Stimulated activated CD8-positive, alpha-beta memory T cell treated with anti-CD3 and anti-CD28 coated beads, Interleukin-7, amount 100 ng/mL, for 4 hours (primary cell): ENCODE measurements around the gene SMIM10.
"Not testable (repeated sequence)": the region's sequence is repeated elsewhere in the genome, so short reads cannot be mapped to it uniquely, and the experiment has no call there.

ENCODE experiments used
- DNase-seq, 2 donors: peaks; one replicate each; pipeline ENCODE4 v3.0.0-alpha.2; 2020; ENCODE audit warnings: low read depth in 2 of 2

SMIM10 gene

DNA sequence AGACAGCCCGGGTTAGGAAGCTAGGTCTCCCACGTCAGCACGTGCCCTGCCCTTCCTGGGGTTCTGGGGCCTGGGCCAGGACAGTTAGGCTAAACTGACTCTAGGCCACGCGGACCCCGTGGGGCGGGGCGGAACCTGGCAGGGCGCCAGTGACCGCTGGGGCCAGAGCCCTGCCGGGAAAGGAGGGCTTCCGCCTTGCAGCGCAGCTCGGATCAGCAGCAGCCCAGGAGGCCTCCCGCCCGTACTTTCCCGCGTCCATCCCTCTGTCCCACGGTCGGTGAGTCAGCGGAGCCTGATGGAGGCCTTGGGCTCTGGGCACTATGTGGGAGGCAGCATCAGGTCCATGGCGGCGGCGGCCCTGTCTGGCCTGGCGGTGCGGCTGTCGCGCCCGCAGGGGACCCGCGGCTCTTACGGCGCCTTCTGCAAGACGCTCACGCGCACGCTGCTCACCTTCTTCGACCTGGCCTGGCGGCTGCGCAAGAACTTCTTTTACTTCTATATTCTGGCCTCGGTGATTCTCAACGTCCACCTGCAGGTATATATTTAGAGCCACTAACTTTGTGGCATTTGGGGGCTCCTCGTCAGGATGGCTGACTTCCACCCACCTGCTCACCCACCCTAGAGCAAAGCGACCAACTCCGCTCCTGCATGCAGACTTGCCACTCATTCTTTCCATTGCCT, at the start of gene SMIM10:
TSS of gene SMIM10 (plus strand) at position 191 of the 681 bp plus-strand sequence. CDS start at position 296, 105 bp downstream.
- peak in 1 of 2 donors; percentile 12 for DNase-seq

DNA sequence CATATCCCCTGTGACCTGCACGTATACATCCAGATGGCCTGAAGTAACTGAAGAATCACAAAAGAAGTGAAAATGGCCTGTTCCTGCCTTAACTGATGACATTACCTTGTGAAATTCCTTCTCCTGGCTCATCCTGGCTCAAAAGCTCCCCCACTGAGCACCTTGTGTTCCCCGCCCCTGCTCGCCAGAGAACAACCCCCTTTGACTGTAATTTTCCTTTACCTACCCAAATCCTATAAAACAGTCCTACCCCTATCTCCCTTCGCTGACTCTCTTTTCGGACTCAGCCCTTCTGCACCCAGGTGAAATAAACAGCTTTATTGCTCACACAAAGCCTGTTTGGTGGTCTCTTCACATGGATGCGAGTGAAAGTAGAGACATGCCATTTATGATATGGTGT, 44.4 kb upstream of the SMIM10 start:
- not testable (repeated sequence) for DNase-seq

DNA sequence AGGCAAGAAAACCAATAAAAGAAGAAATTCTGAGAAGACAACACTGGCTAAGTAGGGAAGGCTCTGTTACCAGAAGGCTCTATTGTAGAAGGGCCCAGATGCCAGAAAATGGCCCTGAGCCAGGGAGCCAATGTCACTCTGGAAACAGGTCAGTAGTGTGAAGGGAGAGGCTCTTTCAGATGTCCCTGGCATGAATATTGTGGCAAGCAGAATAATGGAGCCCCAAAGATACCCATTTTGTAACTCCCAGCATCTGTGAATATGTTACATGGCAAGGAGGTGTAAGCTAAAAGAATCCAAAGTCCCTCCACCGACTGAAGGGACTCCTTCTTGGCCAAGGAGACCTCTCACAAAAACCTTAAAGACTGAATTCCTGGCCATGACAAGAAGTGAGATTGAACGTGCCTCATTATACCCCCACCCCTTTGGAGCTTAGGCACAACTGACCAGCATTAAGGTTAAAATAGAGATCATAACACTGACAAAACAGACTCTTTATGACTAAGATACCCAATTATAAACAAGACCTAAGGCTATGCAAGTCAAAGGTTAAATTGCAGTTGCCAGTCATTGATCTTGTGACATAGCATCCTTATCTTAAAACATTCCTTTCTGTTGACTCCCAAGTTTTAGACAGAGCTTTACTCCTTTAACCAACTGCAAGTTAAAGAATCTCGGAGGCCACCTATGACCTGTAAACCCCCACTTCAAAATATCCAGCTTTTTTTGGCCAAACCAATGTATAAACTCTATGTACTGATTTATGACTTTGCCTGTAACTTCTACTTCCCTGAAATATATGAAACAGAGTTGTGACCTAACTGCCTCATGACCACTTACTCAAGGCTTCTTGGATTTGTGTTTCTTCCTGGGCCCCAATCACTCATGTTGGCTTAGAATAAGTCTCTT, 42.2 kb upstream of the SMIM10 start:
- DNase-seq, result no peak

DNA sequence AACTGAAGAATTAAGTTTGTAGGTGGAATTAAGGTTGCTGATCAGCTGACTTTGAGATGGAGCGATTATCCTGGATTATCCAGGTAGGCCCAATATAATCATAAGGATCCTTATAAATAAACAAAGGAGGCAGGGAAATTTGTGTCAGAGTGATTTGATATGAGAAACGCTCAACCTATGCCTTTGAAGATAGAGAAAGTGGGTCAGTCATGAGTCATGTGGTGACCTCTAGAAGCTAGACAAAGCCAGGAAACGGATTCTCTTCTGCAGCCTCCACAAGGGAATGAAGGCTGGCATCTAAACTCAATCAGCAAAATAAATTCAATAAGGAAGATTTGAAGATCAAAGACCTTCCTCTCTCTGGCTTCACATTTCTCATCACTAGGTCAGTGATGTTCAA, 41.5 kb upstream of the SMIM10 start:
- DNase-seq, result no peak

DNA sequence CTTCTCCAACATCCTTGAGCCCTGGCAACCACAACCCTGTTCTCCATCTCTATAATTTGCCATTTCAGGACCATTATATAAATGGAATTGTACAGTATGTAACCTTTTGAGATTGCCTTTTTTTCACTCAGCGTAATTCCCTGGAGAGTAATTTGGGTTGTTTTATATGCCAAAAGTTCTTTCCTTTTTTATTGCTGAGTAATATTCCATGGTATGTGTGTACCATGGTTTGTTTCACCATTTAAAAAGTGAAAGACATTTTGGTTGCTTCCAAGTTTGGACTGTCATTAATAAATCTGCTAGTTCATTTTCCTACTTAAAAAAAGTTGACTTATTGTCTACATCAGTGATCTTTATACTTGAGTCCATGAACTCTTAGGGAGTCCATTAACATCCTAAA, 33.0 kb upstream of the SMIM10 start:
- DNase-seq, result no peak

DNA sequence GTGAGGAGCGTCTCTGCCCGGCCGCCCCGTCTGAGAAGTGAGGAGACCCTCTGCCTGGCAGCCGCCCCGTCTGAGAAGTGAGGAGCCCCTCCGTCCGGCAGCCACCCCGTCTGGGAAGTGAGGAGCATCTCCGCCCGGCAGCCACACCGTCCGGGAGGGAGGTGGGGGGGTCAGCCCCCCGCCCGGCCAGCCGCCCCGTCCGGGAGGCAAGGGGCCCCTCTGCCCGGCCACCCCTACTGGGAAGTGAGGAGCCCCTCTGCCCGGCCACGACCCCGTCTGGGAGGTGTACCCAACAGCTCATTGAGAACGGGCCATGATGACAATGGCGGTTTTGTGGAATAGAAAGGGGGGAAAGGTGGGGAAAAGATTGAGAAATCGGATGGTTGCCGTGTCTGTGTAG, 30.4 kb upstream of the SMIM10 start:
- DNase-seq, result not testable (repeated sequence)

DNA sequence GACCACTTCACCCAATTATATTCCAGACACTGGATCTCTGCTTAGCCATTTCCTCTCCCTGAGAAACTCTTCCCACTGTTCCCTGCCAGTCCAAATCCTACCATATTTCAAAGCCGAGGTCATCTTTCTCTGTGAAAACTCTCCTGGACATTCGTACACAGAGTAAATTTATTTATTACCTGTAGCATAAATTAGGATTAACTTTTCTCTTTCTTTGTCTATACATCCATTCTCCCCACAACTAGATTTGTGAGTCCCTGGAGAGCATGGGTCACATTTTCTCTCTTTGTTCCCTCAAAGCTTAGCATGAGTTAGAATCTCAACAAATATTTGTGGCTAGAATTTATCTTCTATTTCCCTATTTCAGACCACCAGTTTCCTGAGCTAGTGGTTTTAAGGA, 27.8 kb upstream of the SMIM10 start:
- DNase-seq, result no peak

DNA sequence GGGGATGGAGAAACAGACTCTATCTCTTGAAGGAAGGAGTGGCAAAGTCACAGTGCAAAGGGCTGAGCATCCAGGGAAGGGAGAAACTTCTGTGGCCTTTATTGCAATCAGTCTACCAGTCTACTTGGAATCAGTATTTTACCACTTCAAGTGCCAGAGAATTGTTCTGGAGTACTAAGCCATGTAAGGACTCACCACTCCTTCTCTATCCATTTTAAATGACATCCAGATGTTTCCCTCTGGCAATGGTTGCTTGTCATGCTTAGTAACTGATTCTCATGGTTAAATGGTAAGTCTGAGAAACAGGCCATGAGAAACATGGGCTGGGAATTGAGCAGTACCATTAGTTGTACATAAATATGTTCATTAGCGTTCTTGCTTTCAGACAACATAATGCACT, 21.1 kb upstream of the SMIM10 start:
- DNase-seq, result no peak

DNA sequence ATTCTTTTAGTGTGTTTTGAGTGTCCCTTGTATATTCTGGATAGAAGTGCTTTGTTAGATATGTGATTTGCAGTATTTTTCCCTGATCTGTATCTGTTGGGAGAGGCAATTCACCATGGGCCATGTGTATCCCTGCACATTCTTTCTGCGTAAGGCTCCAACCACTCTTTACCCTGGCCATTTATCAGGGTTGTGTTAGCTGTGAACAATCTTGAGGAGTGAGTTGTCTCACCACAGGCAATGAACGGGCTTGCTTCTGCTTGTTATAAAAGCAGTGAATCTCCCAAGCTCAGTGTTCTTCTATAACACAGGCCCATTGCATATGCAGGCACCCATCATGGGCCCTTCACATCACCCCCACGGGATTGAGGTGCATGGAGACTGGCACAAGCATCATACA, 18.9 kb upstream of the SMIM10 start:
- no peak for DNase-seq

DNA sequence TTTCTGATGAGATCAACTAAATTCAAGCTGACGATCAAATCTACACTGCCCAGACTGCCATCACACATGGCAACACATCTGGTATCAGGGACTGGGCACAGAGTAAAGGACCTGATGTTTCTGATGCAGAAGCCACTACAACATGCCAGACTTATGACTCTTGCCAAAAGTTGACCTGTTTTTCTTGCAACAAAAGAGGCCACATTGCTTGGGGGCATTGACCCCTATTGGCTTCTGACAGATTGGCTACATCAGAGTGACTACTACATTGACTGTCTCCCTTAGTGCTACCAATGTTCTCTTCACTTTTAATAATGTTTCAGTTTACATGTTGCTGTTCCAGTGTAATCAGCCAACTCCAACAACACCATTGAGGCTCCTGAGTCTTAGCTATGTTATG, 15.3 kb upstream of the SMIM10 start:
- no peak for DNase-seq

DNA sequence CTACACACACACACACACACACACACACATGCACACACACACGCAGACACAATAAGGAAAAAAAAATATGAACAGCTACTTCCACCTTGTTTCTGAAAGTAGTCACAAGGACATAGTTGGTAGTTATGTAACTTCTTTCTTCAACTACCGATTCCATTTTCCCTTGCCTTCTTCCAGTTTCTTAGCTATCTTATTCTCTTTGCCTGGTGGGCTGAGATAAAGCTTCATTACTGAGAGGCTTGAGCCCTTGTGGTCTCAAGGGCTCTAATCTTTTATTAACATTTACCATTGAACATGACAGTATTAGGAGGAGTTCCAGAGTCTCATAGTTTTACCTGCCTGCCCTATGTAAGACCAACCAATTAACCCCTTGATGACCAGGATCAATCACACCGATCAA, 8.9 kb upstream of the SMIM10 start:
- no peak for DNase-seq

DNA sequence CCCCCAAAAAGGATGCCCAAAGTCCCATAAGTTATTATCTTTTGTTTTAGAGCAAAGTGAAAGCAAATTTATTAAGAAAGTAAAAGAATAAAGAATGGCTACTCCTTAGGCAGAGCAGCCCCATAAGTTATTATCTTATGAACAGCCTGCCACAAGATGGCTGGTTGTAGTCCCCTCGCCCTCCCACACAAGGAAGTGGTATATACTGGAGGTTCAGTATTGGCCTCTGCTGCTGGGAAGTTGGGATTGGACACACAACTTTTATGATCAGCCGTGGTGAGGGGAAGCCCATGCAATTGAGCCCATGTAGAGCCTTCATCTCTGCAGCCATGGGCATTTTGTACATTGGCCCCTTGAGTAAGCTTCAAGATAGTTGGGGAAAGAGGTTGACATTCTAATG, 8.0 kb upstream of the SMIM10 start:
- no peak for DNase-seq

DNA sequence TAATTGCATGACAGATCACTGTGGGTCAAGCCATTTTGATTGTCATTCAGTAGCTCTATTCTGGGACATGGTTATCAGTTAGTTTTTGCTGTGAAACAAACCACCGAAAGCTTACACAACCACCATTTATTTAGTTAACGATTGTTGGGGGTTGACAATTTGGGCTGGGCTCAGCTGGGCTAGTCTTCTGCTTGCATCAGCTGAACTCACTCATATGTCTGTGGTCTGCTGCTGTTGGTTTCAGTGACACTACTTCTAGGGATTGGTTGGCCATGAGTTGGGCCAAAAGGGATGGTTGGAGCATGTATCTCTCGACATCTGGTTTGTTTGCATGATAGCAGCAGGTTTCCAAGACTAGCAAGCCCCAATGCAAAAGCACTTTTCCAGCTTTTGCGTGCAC, 5.3 kb upstream of the SMIM10 start:
- DNase-seq, result no peak

DNA sequence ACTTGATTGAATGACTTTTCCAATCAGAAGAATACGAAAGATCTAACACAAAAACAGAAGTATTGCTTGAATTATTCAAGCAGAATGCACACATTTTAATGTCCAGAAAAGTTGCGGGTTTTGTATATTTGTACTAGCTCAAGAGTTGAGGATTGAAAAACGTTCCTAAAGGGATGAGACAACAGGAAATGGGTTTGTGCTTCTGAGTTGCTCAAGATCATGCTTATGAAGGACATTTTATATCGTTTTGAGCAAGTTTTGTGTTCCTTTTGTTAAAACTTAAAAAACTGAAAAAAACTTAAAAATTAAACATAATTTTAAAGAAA, 353 bp upstream of the SMIM10 start:
- no peak for DNase-seq

DNA sequence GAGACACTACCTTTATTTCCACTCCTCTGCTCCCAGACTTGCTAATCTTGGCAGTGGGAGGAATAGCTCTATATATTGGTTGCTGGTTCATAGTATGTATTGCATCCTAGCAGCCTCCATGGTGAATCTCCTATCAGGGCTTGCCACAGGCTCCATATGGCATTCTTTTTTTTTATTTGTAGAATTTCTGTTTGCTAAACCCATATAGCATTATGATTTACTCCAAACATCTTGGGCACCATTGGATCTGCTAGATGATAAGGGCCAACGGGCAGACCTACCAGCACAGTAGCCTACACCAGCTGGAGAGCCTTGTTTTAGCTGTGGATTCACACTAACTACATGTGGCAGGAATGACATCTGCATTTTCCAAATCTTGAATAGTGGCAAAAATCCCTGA, 6.9 kb downstream of the SMIM10 start:
- DNase-seq, result no peak

DNA sequence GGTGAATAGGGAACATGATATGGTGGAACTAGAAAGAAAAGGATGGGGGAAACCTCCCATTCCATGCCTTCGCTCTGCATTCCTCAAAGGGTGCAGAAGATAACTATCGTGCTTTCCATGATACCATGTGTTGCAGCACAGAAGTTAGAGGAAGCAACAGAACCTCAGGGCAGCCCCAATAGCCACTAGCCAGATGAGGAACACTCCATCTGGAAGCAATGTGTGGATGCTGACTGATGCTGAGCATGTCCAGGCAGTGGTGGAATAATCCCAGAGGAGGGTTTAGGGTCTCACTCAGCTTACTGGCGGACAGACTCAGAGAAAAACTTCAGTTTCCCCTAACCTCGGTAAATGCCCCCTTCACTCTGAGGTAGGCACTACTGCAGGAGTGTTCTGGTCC, 7.5 kb downstream of the SMIM10 start:
- no peak for DNase-seq

DNA sequence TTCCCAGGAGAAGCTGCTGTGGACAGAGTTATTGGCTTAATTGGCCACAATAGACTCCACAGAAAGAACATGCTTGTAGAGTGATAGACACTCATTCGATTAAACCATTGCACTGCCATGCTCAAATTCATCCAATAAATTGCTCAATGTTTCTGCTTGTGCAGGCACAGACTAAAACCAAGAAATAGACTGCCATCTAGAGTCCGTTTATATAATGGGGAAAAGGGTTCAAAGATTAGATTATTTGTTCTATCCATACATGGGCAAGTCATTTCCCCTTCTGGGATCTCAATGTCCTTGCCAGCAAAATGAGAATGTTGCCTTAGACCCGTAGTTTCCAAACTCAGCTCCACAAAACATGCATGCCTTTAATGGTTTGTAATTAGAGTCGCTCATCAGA, 8.7 kb downstream of the SMIM10 start:
- no peak for DNase-seq

DNA sequence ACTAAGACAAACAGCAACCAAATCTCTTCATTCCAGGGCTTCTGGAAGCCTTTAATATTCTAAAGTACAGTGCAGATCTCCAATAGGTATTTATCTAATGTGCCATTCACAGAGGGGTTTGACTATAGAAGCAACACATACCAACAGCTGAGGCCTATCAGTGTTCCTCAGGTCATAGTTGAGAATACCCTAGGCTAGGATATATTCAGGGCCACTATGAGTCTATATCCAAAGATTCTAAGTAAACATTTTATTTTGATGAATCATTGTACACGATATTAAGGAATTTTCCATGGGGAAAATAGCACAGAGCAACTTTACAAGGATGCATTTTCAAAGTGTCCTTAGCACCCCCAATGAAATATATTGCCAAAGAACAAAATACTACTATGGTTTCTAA, 9.7 kb downstream of the SMIM10 start:
- DNase-seq, result no peak

DNA sequence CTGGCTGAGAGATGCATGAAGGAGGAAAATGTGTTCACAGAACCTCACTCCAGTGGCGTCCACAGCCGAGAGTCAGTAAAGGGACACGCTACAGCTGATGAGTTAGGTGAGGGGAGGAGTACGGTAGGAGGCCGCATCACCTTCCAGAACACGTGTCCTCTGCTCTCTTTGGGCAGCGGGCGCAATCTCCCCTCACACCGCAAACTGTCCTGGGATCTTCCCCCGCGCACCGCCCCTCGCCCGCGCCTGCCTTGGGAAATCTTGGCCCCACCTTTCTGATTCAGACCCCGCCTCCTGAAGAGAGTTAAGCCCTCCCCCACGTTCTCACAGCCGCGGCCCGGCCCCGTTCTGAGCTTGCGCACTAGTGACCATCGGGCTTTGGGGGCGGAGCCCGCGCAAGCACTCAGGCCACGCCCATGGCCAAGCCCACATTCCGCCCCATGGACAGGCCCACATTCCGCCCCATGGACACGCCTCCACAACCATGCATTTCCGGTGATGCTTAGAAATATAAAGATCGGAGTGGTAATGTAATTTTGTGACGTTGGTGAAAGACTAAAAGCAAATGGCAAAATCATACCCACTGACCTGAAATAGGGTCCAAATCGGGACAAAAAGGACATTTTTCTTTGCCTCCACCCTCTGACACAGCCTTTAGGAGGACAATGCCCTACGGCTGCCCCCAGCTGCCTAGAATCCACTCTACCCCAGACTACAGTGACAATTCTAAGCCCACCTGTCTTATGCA, 13.3 kb downstream of the SMIM10 start:
- peak; percentile 69 to 78 for DNase-seq

DNA sequence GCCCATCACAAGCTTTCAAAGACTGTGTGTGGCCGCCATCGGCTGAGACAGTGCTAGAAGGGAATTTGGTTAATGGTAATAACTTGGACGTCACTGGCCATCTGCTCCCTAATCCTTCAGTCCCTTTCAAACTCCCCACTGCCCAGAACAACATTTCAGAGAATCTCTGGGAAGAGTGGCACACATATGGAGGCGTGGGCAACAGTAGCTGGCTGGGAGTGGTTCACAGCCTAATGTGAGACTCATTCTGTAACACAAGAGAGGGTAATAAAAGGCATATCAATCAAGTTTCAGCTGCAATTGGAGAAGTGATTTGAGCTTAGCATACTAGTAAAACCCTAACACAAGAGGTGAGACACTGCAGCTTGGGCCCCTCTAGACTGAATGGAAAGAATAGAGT, 15.4 kb downstream of the SMIM10 start:
- DNase-seq, result no peak

DNA sequence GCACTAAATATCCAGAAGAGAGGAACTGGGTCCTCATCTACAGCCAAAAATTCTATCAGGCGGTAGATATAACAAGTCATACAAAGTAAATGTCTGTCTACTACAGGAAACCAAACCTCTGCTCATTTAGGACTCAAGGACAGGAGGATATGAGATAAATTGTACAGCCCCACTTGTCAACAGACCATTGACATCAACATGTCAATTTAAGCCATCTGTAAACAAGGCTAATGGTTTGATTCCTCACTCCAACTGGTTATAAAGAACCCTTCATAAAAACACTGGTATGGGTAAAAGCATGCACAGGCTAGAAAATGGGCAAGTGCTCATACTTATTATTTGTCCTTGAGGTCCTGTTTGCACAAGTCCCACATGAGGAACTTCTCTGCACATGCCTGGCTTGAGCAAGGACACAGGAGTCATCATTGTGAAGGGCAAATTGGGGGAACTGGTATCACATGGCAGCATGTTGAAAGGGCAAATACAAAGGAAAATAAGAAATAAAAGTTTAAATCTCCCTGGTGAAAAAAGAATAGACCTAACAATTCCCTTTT, 18.3 kb downstream of the SMIM10 start:
- DNase-seq, result no peak

DNA sequence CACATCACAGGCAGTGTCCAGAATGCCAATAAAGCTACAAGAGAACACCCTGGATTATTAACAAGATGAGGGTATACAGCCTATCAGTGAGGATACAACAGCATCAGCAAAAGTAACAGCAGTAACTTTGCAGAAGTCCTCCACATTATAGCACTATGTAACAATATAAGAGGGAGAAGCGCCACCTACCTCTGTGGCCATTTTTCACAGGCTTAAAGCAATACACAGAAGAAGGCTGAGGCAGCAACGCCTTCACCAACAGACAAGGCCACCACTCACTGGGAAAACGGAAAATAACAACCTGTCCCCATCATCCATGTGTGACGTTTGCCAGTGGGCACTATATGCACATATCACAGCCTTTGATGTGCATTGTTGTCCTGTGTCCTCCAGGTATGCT, 19.0 kb downstream of the SMIM10 start:
- no peak for DNase-seq
